IPS DF 19.7 (cell line): ENCODE measurements around the gene DNAH17.
"Not testable (repeated sequence)": the region's sequence is repeated elsewhere in the genome, so short reads cannot be mapped to it uniquely, and the experiment has no call there.

Experiments used
- DNase-seq: peaks from one replicate; pipeline ENCODE4 v3.0.0-alpha.2; 2013; ENCODE audit warnings: low read depth, low spot score

DNAH17 gene

GRCh38 chr17:78477913-78478756 lies 99.1 kb downstream of the DNAH17 start:
- DNase-seq: no peak

DNA sequence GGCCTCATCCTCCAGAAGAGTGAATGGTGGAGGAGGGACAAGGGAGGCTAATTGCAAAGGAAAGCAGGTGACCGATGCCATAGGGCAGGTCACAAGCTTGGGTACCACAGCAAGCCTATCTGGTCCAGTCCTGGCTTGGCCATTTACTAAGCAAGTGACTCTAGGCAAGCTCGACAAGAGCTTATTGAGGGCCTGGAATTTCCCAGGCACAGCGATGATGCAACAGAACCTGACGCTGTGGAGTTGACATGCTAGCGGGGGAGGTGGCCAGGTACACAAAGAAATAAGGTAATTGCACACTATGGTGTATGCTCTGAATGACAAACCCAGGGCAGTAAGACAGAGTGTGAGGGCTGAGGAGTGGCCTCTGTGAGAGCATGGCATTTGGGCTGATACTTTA lies 100.2 kb downstream of the DNAH17 start:
- DNase-seq: no peak

GRCh38 chr17:78476149-78476548 lies 101.0 kb downstream of the DNAH17 start:
- no peak for DNase-seq

GRCh38 chr17:78475211-78475610 lies 102.0 kb downstream of the DNAH17 start:
- DNase-seq: no peak

GRCh38 chr17:78474614-78475146 lies 102.5 kb downstream of the DNAH17 start:
- no peak for DNase-seq

DNA sequence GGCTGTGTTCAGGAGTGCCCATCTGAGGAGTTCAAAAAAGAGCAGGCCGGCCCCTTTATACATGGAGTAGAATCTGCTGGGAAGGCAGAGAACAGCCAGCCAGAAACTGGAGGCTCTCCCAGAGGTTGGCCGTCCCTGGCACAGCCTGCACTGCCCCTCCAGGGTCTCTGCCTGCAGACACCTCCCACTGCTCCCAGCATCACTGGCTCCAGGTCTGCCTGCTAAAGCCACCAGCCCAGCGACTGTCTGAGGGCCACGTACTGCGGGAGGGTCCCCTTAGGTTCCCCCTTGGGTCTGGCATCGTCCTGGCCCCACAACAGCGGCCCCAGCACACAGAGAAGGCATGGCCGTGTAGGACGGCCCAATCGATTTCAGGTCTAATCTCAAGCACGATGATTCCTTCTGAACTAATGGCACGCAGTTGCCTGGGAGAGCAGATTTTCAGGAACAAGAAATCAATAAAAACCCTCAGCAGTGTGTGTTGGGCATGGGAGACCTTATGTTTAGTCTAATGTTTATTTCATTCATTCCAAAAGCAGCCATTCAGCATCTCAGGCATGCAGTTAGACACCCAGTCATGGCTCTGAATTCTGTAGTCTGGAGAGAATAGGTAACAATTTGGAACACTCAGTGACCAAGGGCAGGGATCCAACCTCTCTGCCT lies 103.1 kb downstream of the DNAH17 start:
- no peak for DNase-seq

DNA sequence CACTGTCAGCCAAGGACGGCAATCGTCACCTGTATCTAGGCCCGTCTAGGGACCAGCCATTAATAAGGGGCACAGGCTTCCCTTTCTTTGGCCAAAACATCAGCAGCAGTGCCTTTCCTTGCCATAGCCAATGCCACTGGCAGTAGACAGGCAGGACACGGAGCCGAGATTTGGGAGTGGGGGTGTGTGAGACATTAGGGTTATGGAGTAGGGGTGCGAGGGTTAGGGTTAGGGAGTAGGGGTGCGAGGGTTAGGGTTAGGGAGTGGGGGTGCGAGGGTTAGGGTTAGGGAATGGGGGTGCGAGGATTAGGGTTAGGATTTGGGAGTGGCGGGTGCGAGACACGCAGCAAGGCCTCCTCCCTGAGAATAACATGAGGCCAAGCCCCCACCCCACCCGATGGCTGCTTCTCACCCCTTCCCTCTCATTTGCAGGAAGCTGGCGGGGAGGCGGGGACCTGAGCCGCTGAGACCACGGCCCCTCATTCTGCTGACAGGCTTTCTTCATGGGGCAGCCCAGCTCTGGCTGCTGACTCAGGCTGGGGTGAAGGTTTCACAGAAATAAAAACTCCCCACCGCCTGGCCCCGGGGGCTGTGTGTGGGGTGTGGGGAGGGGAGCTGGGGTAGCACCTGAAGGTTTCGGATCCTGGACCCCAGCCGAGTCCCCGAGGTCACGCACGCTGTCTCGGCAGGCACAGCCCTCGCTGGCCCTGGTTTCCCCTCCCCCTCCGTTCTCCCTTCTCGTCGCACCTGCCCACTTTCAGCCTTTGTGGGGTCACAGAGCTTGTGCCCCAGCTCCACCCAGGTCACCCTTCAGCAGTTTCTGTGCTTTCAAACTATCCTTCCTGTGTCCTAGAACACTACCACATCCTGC lies 104.9 kb downstream of the DNAH17 start:
- no peak for DNase-seq

- no peak for DNase-seq
Observed at GRCh38 chr17:78471635-78472034, 105.6 kb downstream of the DNAH17 start.

- no peak for DNase-seq
Observed at GRCh38 chr17:78469443-78469842, 107.8 kb downstream of the DNAH17 start.

DNA sequence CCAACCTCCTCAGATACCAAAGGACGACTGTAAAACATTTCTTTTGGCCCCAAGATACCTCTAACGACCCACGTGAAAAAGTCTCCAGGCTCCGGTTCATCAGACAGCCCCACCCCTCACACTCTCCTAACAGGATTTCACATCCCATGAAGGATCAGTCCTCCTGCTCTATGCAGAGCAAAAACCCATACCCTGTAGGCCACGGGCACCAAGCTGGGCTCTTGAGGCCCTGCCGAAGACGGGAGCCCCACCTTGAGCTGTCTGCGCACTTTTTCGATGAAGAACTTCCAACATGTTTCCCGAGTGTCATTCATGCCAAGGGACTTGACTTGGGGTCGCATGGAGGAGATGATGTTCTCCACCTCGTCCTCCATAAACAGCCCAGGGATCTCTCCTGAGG lies 108.8 kb downstream of the DNAH17 start:
- no peak for DNase-seq

DNA sequence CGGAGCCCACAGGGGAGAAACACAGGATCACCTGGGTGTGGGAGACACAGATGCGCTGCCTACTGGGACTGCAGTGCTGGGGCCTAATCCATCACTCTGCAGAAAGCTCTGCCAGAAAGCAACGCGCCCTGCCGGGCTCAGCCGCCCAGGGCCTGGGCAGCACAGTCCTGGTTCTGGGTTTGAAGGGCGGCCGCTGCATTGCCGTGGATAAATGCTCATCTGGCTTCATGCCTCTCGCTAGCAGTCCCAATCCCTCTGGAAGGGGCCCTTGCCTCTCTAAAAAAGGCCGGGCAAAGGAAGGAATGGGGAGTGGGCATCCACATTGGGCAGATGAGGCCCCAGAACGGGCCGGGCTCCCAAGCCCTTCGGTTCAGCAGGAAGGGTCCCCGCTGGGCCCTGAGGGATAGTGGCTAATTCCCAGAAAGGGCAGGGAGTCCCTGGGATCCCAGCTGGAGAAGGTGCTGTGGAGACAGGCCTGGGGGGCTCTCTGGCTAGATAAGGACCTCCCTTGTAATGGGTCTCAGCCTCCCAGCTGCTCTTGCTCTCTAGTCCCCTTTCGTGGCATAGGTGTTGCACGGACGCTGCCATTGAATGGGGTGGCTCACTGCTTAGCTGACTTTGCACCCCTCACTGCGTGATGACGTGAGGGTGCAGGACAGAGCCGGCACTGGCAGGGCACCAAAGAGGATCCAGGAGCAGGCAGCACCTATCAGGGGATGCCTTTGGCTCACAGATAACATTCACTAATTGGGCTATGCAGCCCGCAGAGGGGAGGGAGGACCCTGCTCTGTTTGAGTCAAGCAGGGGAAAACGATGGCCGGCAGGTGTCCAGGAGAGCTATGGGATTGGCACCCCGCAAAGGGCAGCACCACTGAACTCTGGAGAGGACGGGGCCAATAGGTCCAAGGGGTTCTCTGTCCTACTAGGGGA lies 110.1 kb downstream of the DNAH17 start:
- DNase-seq: no peak

GRCh38 chr17:78466109-78466785 lies 110.9 kb downstream of the DNAH17 start:
- not testable (repeated sequence) for DNase-seq

GRCh38 chr17:78462148-78462547 lies 115.0 kb downstream of the DNAH17 start:
- no peak for DNase-seq

DNA sequence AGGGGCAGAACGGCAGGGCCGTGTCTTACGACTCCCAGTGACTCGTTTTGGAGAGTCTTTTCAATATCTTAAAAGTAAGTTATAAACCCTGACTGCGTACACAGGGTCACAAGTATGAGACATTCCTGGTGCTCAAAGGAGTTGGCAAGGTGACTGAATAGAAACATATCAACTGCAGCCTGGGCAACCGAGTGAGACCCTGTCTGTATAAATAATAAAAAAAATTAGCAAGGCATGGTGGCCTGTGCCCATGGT lies 115.5 kb downstream of the DNAH17 start:
- no peak for DNase-seq

- no peak for DNase-seq
Observed at GRCh38 chr17:78460951-78461798, 116.0 kb downstream of the DNAH17 start.

GRCh38 chr17:78460176-78460675 lies 117.0 kb downstream of the DNAH17 start:
- DNase-seq: no peak

GRCh38 chr17:78459696-78460095 lies 117.5 kb downstream of the DNAH17 start:
- DNase-seq: no peak

GRCh38 chr17:78458736-78459335 lies 118.4 kb downstream of the DNAH17 start:
- no peak for DNase-seq

GRCh38 chr17:78458091-78458490 lies 119.1 kb downstream of the DNAH17 start:
- no peak for DNase-seq
